OCI-LY7 (cell line): Measurements from ENCODE around the gene TPR. TPM values are rescaled to one million over a fixed set of nuclear protein-coding genes. Genes with fewer than 3 reads are reported as not detected.

Source experiments
- BruUV-seq: library from RNA; stranded (reverse); fragments of 400-500 nt; replicated peaks from 2 replicates; lab custom pipeline; 2021; lab: Mats Ljungman, UMichigan
- CTCF ChIA-PET: fragments of 300-600 bp; sonication (Branson Sonifier 250); formaldehyde crosslinking; loops from one replicate; lab custom pipeline; 2022; ENCODE audit warnings: antibody characterized with exemption; ENCODE audit not compliant: unreplicated experiment; lab: Charles Lee
- POLR2A ChIA-PET: fragments of 300-600 bp; sonication (Branson Sonifier 250); formaldehyde crosslinking; loops from one replicate; lab custom pipeline; 2022; ENCODE audit warnings: antibody characterized with exemption; lab: Charles Lee
- DNase-seq: peaks from one replicate; pipeline ENCODE4 v3.0.0-alpha.2; 2015; ENCODE audit warnings: low spot score
- H2AFZ ChIP-seq: fragments of 200-600 bp; sonication (generic), shearing (Covaris generic); 2 replicates; pipeline ENCODE4 v1.6.1; 2014; ENCODE audit warnings: mild to moderate bottlenecking, antibody characterized with exemption, low read length, moderate library complexity
- H3K27ac ChIP-seq: fragments of 200-600 bp; sonication (generic); 2 replicates; pipeline ENCODE4 v1.5.1; 2014; ENCODE audit warnings: mixed run types, low read depth, mild to moderate bottlenecking, moderate library complexity, low read length, inconsistent platforms; ENCODE audit not compliant: poor library complexity, severe bottlenecking
- H3K36me3 ChIP-seq: fragments of 200-600 bp; sonication (generic); 2 replicates; pipeline ENCODE4 v1.6.1; 2014; ENCODE audit warnings: mild to moderate bottlenecking, antibody characterized with exemption, low read length, moderate library complexity, mixed read lengths; ENCODE audit not compliant: insufficient read depth
- H3K4me1 ChIP-seq: fragments of 200-600 bp; sonication (generic); 2 replicates; pipeline ENCODE4 v1.5.1; 2014; ENCODE audit warnings: mild to moderate bottlenecking, low read length; ENCODE audit not compliant: insufficient read depth, poor library complexity, severe bottlenecking
- H3K4me2 ChIP-seq: fragments of 200-600 bp; sonication (generic); 2 replicates; pipeline ENCODE4 v1.6.1; 2014; ENCODE audit warnings: mild to moderate bottlenecking, low read length
- H3K4me3 ChIP-seq: fragments of 200-600 bp; sonication (generic); 2 replicates; pipeline ENCODE4 v1.5.1; 2014; ENCODE audit warnings: mild to moderate bottlenecking, low read depth, low read length; ENCODE audit not compliant: poor library complexity, severe bottlenecking
- H3K79me2 ChIP-seq: fragments of 200-600 bp; sonication (generic); 2 replicates; pipeline ENCODE4 v1.6.1; 2016; ENCODE audit warnings: low read depth, mild to moderate bottlenecking, low read length, moderate library complexity, mixed read lengths; ENCODE audit not compliant: insufficient read depth
- H3K9me2 ChIP-seq: fragments of 200-600 bp; sonication (generic); 2 replicates; pipeline ENCODE4 v1.6.1; 2016; ENCODE audit warnings: mild to moderate bottlenecking, low read length, mixed read lengths; ENCODE audit not compliant: insufficient read depth
- H3K9me3 ChIP-seq: fragments of 200-600 bp; sonication (generic); 2 replicates; pipeline ENCODE4 v1.6.1; 2014; ENCODE audit warnings: mild to moderate bottlenecking, mixed run types, low read length, mixed read lengths
- H4K20me1 ChIP-seq: fragments of 200-600 bp; sonication (generic); 2 replicates; pipeline ENCODE4 v1.6.1; 2014; ENCODE audit warnings: mild to moderate bottlenecking, antibody characterized with exemption, low read length, moderate library complexity, mixed read lengths; ENCODE audit not compliant: insufficient read depth
- CTCF ChIP-seq: fragments of 200-600 bp; sonication (generic); conservative IDR thresholded peaks from 2 replicates; pipeline ENCODE4 v1.5.1; 2014; ENCODE audit warnings: mild to moderate bottlenecking, antibody characterized with exemption, low read length, moderate library complexity, mixed read lengths
- EZH2phosphoT487 ChIP-seq: fragments of 200-600 bp; sonication (generic); IDR thresholded peaks from 2 replicates; pipeline ENCODE4 v1.6.1; 2018; ENCODE audit warnings: low read depth, borderline replicate concordance, mild to moderate bottlenecking, mixed run types, antibody characterized with exemption, low read length, moderate library complexity, mixed read lengths
- intact Hi-C: fragments of 100-400 bp; cut with micrococcal nuclease; formaldehyde crosslinking; loops from one replicate; pipeline ENCODE4 v1.10.0; 2022; ENCODE audit not compliant: unreplicated experiment
- total RNA-seq, 2 experiments: library from RNA; depleted of rRNA in 1 of 2; stranded (reverse); fragments of >200 nt in 1 of 2; shearing (Covaris generic) in 1 of 2; gene quantifications; 2 replicates each; pipeline ENCODE4 v1.2.3, GENCODE V29; 2014 to 2022

The TPR gene
- total RNA-seq, 2 experiments from 2014 or later = 92.1 to 136 TPM

DNA sequence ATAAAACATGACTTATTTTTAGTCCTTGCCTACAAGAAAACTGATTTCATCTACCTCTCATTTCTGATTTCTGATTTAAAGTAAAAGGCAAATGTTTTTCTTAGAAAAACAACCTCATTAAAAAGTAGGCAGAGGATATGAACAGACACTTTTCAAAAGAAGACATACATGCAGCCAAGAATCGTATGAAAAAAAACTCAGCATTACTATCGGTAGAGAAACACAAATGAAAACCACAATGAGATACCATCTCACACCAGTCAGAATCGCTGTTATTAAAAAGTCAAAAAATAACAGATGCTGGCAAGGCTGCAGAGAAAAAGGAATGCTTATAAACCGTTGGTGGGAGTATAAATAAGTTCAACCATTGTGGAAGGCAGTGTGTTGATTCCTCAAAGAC, 16.8 kb upstream of the TPR start:
- no TSS peak for BruUV-seq
- DNase-seq = no peak
- H3K4me3 ChIP-seq = no peak overlapping the region
- H3K9me2 ChIP-seq = no peaks in the 10 kb centered on the region
- H3K4me2 ChIP-seq = no peak overlapping the region
- intact Hi-C loops = no loop called here
- no peak overlapping the region for H3K27ac ChIP-seq
- H3K79me2 ChIP-seq = no peaks in the 10 kb centered on the region
- H4K20me1 ChIP-seq = no peaks in the 10 kb centered on the region
- H3K36me3 ChIP-seq = peaks cover 87% of the 10 kb centered on the region
- no peaks in the 10 kb centered on the region for H3K9me3 ChIP-seq
- ChIA-PET POLR2A (no interaction called here), CTCF (no interaction called here)
- no peak overlapping the region for H2AFZ ChIP-seq
- no peaks in the 10 kb centered on the region for H3K4me1 ChIP-seq
- no peak for TF ChIP-seq EZH2phosphoT487
- no peak for TF ChIP-seq CTCF

DNA sequence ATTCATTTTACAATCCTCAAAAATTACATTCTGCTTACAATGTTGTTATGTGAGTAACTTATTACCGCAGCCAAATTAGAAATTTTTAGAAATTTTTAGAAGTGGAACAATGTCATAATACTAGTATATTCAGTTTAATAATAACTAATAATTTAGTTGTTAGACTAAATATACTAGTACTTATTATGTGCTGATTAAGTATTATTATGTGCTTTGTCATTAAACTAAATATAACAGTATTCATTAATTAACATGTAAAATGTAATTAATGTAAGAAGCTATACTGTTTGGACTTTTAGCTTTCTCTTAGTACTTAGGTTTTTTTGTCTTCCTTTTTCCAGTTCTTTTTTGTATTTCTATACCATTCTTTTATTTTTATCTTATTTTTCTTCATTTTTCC, 15.9 kb upstream of the TPR start:
- Histone ChIP-seq H4K20me1 (no peaks in the 10 kb centered on the region), H3K79me2 (no peaks in the 10 kb centered on the region), H3K27ac (no peak overlapping the region), H3K4me1 (no peaks in the 10 kb centered on the region), H3K4me2 (no peak overlapping the region), H3K36me3 (peaks cover 84% of the 10 kb centered on the region), H3K9me3 (no peaks in the 10 kb centered on the region), H2AFZ (no peak overlapping the region), H3K9me2 (no peaks in the 10 kb centered on the region), H3K4me3 (no peak overlapping the region)
- DNase-seq = no peak
- BruUV-seq = no TSS peak
- TF ChIP-seq EZH2phosphoT487 (no peak), CTCF (no peak)
- ChIA-PET POLR2A (interaction anchor here (0.6 to 1.0 kb wide), 2 partner anchors 9 to 207 kb away, joined by 3 read pairs; no protein-coding TSS in a partner anchor), CTCF (no interaction called here)
- intact Hi-C loops = no loop called here

GRCh38 chr1:186386725-186387383, 11.8 kb upstream of the TPR start:
- no TSS peak for BruUV-seq
- peaks cover 83% of the 10 kb centered on the region for H3K36me3 ChIP-seq

More at GRCh38 chr1:186386725-186387383, 11.8 kb upstream of the TPR start:
- ChIA-PET POLR2A (interaction anchor here (1.7 kb wide), 1 partner anchor 10 kb away, joined by 4 read pairs; no protein-coding TSS in a partner anchor), CTCF (no interaction called here)
- intact Hi-C loops = no loop called here
- no peak overlapping the region for H3K4me3 ChIP-seq
- no peak overlapping the region for H3K27ac ChIP-seq
- no peaks in the 10 kb centered on the region for H4K20me1 ChIP-seq
- no peak overlapping the region for H3K4me2 ChIP-seq
- H2AFZ ChIP-seq = no peak overlapping the region
- H3K79me2 ChIP-seq = no peaks in the 10 kb centered on the region
- no peak for DNase-seq
- H3K9me3 ChIP-seq = no peaks in the 10 kb centered on the region
- no peaks in the 10 kb centered on the region for H3K4me1 ChIP-seq
- no peaks in the 10 kb centered on the region for H3K9me2 ChIP-seq
- no peak for TF ChIP-seq EZH2phosphoT487
- TF ChIP-seq CTCF = no peak
